ENCODE measurements around the gene LRRC45. TPM values are rescaled to one million over a fixed set of nuclear protein-coding genes. Genes with fewer than 3 reads are reported as not detected.

The LRRC45 gene
- total RNA-seq, 1 experiment from 2014 or later, result 38.1 TPM

- TF ChIP-seq ZNF138 (CRISPR knock-in tag; conservative IDR thresholded peaks at IDR 0.05) (no peak), CREB1 (CRISPR knock-in tag; IDR thresholded peaks at IDR 0.05) (no peak), SP1 (CRISPR knock-in tag; conservative IDR thresholded peaks at IDR 0.05) (peak; percentile 87), JAZF1 (CRISPR knock-in tag; IDR thresholded peaks at IDR 0.05) (no peak), ZBTB43 (CRISPR knock-in tag; IDR thresholded peaks at IDR 0.05) (no peak), ZNF232 (CRISPR knock-in tag; IDR thresholded peaks at IDR 0.05) (no peak), SMAD4 (CRISPR knock-in tag; IDR thresholded peaks at IDR 0.05) (no peak), FOXK1 (CRISPR knock-in tag; IDR thresholded peaks at IDR 0.05) (peak; percentile 64), PRRX2 (CRISPR knock-in tag; IDR thresholded peaks at IDR 0.05) (no peak), TEAD1 (CRISPR knock-in tag; IDR thresholded peaks at IDR 0.05) (peak; percentile 36; the same call in 1 of the 2 replicates), FOXP1 (CRISPR knock-in tag; IDR thresholded peaks at IDR 0.05; ENCODE audit: borderline replicate concordance) (no peak), TCF7 (CRISPR knock-in tag; IDR thresholded peaks at IDR 0.05; ENCODE audit: low read depth) (peak; percentile 31; the same call in 1 of the 2 replicates)
- TF ChIP-seq, protein P1, sequence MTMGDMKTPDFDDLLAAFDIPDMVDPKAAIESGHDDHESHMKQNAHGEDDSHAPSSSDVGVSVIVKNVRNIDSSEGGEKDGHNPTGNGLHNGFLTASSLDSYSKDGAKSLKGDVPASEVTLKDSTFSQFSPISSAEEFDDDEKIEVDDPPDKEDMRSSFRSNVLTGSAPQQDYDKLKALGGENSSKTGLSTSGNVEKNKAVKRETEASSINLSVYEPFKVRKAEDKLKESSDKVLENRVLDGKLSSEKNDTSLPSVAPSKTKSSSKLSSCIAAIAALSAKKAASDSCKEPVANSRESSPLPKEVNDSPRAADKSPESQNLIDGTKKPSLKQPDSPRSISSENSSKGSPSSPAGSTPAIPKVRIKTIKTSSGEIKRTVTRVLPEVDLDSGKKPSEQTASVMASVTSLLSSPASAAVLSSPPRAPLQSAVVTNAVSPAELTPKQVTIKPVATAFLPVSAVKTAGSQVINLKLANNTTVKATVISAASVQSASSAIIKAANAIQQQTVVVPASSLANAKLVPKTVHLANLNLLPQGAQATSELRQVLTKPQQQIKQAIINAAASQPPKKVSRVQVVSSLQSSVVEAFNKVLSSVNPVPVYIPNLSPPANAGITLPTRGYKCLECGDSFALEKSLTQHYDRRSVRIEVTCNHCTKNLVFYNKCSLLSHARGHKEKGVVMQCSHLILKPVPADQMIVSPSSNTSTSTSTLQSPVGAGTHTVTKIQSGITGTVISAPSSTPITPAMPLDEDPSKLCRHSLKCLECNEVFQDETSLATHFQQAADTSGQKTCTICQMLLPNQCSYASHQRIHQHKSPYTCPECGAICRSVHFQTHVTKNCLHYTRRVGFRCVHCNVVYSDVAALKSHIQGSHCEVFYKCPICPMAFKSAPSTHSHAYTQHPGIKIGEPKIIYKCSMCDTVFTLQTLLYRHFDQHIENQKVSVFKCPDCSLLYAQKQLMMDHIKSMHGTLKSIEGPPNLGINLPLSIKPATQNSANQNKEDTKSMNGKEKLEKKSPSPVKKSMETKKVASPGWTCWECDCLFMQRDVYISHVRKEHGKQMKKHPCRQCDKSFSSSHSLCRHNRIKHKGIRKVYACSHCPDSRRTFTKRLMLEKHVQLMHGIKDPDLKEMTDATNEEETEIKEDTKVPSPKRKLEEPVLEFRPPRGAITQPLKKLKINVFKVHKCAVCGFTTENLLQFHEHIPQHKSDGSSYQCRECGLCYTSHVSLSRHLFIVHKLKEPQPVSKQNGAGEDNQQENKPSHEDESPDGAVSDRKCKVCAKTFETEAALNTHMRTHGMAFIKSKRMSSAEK (CRISPR knock-in tag; IDR thresholded peaks at IDR 0.05; ENCODE audit: borderline replicate concordance), result no peak
- TF ChIP-seq, protein P2, sequence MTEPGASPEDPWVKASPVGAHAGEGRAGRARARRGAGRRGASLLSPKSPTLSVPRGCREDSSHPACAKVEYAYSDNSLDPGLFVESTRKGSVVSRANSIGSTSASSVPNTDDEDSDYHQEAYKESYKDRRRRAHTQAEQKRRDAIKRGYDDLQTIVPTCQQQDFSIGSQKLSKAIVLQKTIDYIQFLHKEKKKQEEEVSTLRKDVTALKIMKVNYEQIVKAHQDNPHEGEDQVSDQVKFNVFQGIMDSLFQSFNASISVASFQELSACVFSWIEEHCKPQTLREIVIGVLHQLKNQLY (CRISPR knock-in tag; IDR thresholded peaks at IDR 0.05), result no peak
- TF ChIP-seq, protein P3, sequence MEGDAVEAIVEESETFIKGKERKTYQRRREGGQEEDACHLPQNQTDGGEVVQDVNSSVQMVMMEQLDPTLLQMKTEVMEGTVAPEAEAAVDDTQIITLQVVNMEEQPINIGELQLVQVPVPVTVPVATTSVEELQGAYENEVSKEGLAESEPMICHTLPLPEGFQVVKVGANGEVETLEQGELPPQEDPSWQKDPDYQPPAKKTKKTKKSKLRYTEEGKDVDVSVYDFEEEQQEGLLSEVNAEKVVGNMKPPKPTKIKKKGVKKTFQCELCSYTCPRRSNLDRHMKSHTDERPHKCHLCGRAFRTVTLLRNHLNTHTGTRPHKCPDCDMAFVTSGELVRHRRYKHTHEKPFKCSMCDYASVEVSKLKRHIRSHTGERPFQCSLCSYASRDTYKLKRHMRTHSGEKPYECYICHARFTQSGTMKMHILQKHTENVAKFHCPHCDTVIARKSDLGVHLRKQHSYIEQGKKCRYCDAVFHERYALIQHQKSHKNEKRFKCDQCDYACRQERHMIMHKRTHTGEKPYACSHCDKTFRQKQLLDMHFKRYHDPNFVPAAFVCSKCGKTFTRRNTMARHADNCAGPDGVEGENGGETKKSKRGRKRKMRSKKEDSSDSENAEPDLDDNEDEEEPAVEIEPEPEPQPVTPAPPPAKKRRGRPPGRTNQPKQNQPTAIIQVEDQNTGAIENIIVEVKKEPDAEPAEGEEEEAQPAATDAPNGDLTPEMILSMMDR (IDR thresholded peaks at IDR 0.05), result no peak
- TF ChIP-seq, protein P4, sequence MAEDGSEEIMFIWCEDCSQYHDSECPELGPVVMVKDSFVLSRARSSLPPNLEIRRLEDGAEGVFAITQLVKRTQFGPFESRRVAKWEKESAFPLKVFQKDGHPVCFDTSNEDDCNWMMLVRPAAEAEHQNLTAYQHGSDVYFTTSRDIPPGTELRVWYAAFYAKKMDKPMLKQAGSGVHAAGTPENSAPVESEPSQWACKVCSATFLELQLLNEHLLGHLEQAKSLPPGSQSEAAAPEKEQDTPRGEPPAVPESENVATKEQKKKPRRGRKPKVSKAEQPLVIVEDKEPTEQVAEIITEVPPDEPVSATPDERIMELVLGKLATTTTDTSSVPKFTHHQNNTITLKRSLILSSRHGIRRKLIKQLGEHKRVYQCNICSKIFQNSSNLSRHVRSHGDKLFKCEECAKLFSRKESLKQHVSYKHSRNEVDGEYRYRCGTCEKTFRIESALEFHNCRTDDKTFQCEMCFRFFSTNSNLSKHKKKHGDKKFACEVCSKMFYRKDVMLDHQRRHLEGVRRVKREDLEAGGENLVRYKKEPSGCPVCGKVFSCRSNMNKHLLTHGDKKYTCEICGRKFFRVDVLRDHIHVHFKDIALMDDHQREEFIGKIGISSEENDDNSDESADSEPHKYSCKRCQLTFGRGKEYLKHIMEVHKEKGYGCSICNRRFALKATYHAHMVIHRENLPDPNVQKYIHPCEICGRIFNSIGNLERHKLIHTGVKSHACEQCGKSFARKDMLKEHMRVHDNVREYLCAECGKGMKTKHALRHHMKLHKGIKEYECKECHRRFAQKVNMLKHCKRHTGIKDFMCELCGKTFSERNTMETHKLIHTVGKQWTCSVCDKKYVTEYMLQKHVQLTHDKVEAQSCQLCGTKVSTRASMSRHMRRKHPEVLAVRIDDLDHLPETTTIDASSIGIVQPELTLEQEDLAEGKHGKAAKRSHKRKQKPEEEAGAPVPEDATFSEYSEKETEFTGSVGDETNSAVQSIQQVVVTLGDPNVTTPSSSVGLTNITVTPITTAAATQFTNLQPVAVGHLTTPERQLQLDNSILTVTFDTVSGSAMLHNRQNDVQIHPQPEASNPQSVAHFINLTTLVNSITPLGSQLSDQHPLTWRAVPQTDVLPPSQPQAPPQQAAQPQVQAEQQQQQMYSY (CRISPR knock-in tag; IDR thresholded peaks at IDR 0.05), result no peak
- TF ChIP-seq, protein P5, sequence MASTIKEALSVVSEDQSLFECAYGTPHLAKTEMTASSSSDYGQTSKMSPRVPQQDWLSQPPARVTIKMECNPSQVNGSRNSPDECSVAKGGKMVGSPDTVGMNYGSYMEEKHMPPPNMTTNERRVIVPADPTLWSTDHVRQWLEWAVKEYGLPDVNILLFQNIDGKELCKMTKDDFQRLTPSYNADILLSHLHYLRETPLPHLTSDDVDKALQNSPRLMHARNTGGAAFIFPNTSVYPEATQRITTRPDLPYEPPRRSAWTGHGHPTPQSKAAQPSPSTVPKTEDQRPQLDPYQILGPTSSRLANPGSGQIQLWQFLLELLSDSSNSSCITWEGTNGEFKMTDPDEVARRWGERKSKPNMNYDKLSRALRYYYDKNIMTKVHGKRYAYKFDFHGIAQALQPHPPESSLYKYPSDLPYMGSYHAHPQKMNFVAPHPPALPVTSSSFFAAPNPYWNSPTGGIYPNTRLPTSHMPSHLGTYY (CRISPR knock-in tag; IDR thresholded peaks at IDR 0.05), result no peak
- TF ChIP-seq, protein P6, sequence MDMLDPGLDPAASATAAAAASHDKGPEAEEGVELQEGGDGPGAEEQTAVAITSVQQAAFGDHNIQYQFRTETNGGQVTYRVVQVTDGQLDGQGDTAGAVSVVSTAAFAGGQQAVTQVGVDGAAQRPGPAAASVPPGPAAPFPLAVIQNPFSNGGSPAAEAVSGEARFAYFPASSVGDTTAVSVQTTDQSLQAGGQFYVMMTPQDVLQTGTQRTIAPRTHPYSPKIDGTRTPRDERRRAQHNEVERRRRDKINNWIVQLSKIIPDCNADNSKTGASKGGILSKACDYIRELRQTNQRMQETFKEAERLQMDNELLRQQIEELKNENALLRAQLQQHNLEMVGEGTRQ (CRISPR knock-in tag; IDR thresholded peaks at IDR 0.05), result no peak
- TF ChIP-seq, protein P7, sequence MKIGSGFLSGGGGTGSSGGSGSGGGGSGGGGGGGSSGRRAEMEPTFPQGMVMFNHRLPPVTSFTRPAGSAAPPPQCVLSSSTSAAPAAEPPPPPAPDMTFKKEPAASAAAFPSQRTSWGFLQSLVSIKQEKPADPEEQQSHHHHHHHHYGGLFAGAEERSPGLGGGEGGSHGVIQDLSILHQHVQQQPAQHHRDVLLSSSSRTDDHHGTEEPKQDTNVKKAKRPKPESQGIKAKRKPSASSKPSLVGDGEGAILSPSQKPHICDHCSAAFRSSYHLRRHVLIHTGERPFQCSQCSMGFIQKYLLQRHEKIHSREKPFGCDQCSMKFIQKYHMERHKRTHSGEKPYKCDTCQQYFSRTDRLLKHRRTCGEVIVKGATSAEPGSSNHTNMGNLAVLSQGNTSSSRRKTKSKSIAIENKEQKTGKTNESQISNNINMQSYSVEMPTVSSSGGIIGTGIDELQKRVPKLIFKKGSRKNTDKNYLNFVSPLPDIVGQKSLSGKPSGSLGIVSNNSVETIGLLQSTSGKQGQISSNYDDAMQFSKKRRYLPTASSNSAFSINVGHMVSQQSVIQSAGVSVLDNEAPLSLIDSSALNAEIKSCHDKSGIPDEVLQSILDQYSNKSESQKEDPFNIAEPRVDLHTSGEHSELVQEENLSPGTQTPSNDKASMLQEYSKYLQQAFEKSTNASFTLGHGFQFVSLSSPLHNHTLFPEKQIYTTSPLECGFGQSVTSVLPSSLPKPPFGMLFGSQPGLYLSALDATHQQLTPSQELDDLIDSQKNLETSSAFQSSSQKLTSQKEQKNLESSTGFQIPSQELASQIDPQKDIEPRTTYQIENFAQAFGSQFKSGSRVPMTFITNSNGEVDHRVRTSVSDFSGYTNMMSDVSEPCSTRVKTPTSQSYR (CRISPR knock-in tag; IDR thresholded peaks at IDR 0.05), result no peak
These were observed 28.9 kb downstream of the LRRC45 start, which contains the start of the genes GPS1 and RFNG (continued) for GRCh38 chr17:82051776-82052637.

All from WTC11 (cell line).